HEK293 (cell line): ENCODE measurements around the gene NAV2.

Experiments
- CTCF ChIA-PET: fragments of 350-600 bp; formaldehyde crosslinking; extraction: SDS; loops from one replicate; lab custom pipeline; 2021; ENCODE audit warnings: antibody characterized with exemption; lab: Yijun Ruan, JAX
- POLR2A ChIA-PET: fragments of 300-600 bp; formaldehyde crosslinking; extraction: SDS; loops from one replicate; lab custom pipeline; 2020; ENCODE audit warnings: antibody characterized with exemption, inconsistent platforms; lab: Yijun Ruan, JAX
- H3K27ac ChIP-seq: fragments of 200-500 bp; sonication (Bioruptor generic); 2 replicates; pipeline ENCODE4 v1.5.1; 2014; ENCODE audit warnings: low read depth, low read length, control low read depth, inconsistent platforms; ENCODE audit errors: extremely low read depth
- H3K36me3 ChIP-seq, 2 experiments: fragments of 200-500 bp in 1 of 2; sonication (Bioruptor generic) in 1 of 2; 1 replicate in 1 of 2; 2 replicates in 1 of 2; pipeline ENCODE4 v1.5.1; 2014 to 2017; ENCODE audit warnings: inconsistent platforms in 2 of 2, low read length in 2 of 2; ENCODE audit not compliant: control insufficient read depth in 2 of 2, insufficient read depth in 1 of 2
- H3K4me1 ChIP-seq: fragments of 200-500 bp; sonication (Bioruptor generic); 2 replicates; pipeline ENCODE4 v1.5.1; 2014; ENCODE audit warnings: mild to moderate bottlenecking, low read length, inconsistent platforms; ENCODE audit not compliant: control insufficient read depth, insufficient read depth
- H3K4me3 ChIP-seq: 2 replicates; pipeline ENCODE4 v1.5.1; 2011; ENCODE audit warnings: low read depth, mild to moderate bottlenecking, control low read depth, low read length, moderate library complexity
- H3K9me3 ChIP-seq: fragments of 200-500 bp; sonication (Bioruptor generic); 2 replicates; pipeline ENCODE4 v1.5.1; 2014; ENCODE audit warnings: low read depth, low read length, inconsistent platforms; ENCODE audit not compliant: control insufficient read depth, insufficient read depth
- ATF2 ChIP-seq: fragments of 450-650 bp; formaldehyde crosslinking; IDR thresholded peaks from 2 replicates; pipeline ENCODE4 v1.5.1; 2016; ENCODE audit warnings: missing biosample characterization, missing genetic modification characterization, low read depth
- HOXA7 ChIP-seq: sonication (generic); formaldehyde crosslinking; IDR thresholded peaks from 2 replicates; pipeline ENCODE4 v1.8.1; 2022; ENCODE audit warnings: missing genetic modification reagents, borderline replicate concordance
- INSM2 ChIP-seq: fragments of 450-650 bp; formaldehyde crosslinking; IDR thresholded peaks from 2 replicates; pipeline ENCODE4 v1.5.1; 2016; ENCODE audit warnings: missing biosample characterization, missing genetic modification characterization
- KLF16 ChIP-seq: fragments of 450-650 bp; formaldehyde crosslinking; IDR thresholded peaks from 2 replicates; pipeline ENCODE4 v1.5.1; 2017; ENCODE audit warnings: missing biosample characterization, missing genetic modification characterization
- KLF8 ChIP-seq: fragments of 450-650 bp; formaldehyde crosslinking; IDR thresholded peaks from 2 replicates; pipeline ENCODE4 v1.5.1; 2016; ENCODE audit warnings: missing biosample characterization, missing genetic modification characterization
- OVOL3 ChIP-seq: fragments of 450-650 bp; formaldehyde crosslinking; IDR thresholded peaks from 2 replicates; pipeline ENCODE4 v1.5.1; 2016; ENCODE audit warnings: missing biosample characterization, missing genetic modification characterization
- PBX3 ChIP-seq: sonication (generic); formaldehyde crosslinking; IDR thresholded peaks from 2 replicates; pipeline ENCODE4 v1.8.1; 2022; ENCODE audit warnings: mild to moderate bottlenecking, moderate library complexity, missing genetic modification reagents
- SCRT1 ChIP-seq: fragments of 450-650 bp; formaldehyde crosslinking; IDR thresholded peaks from 2 replicates; pipeline ENCODE4 v1.5.1; 2016; ENCODE audit warnings: missing biosample characterization, missing genetic modification characterization, borderline replicate concordance
- ZBTB20 ChIP-seq: fragments of 450-650 bp; formaldehyde crosslinking; IDR thresholded peaks from 2 replicates; pipeline ENCODE4 v1.5.1; 2016; ENCODE audit warnings: missing biosample characterization, missing genetic modification characterization
- ZBTB49 ChIP-seq: fragments of 450-650 bp; formaldehyde crosslinking; IDR thresholded peaks from 2 replicates; pipeline ENCODE4 v1.5.1; 2016; ENCODE audit warnings: missing biosample characterization, missing genetic modification characterization, low read depth
- ZNF112 ChIP-seq: fragments of 450-650 bp; formaldehyde crosslinking; IDR thresholded peaks from 2 replicates; pipeline ENCODE4 v1.5.0; 2017; ENCODE audit warnings: missing biosample characterization, missing genetic modification characterization
- ZNF16 ChIP-seq: fragments of 450-650 bp; formaldehyde crosslinking; IDR thresholded peaks from 2 replicates; pipeline ENCODE4 v1.5.1; 2016; ENCODE audit warnings: low read depth, missing biosample characterization, missing genetic modification characterization
- ZNF211 ChIP-seq: fragments of 450-650 bp; formaldehyde crosslinking; IDR thresholded peaks from 2 replicates; pipeline ENCODE4 v1.5.1; 2016; ENCODE audit warnings: low read depth, missing biosample characterization, missing genetic modification characterization
- ZNF223 ChIP-seq: fragments of 450-650 bp; formaldehyde crosslinking; IDR thresholded peaks from 2 replicates; pipeline ENCODE4 v1.5.1; 2016; ENCODE audit warnings: missing biosample characterization, missing genetic modification characterization
- ZNF266 ChIP-seq: fragments of 450-650 bp; formaldehyde crosslinking; IDR thresholded peaks from 2 replicates; pipeline ENCODE4 v1.5.1; 2016; ENCODE audit warnings: missing biosample characterization, missing genetic modification characterization, low read depth
- ZNF274 ChIP-seq, 2 experiments: fragments of 200-500 bp in 1 of 2; fragments of 450-650 bp in 1 of 2; sonication (Bioruptor generic) in 1 of 2; formaldehyde crosslinking in 1 of 2; IDR thresholded peaks; 2 replicates each; pipeline versions ENCODE4 v1.5.1 to v1.6.1; 2014 to 2016; ENCODE audit warnings: borderline replicate concordance in 1 of 2, inconsistent platforms in 1 of 2, low read length in 1 of 2, missing biosample characterization in 1 of 2, missing genetic modification characterization in 1 of 2
- ZNF311 ChIP-seq: fragments of 450-650 bp; formaldehyde crosslinking; IDR thresholded peaks from 2 replicates; pipeline ENCODE4 v1.5.1; 2017; ENCODE audit warnings: missing biosample characterization, missing genetic modification characterization, borderline replicate concordance
- ZNF37A ChIP-seq: fragments of 450-650 bp; IDR thresholded peaks from 2 replicates; pipeline ENCODE4 v1.5.1; 2018; ENCODE audit warnings: missing biosample characterization, missing genetic modification characterization
- ZNF449 ChIP-seq: fragments of 450-650 bp; formaldehyde crosslinking; IDR thresholded peaks from 2 replicates; pipeline ENCODE4 v1.5.1; 2017; ENCODE audit warnings: missing biosample characterization, mild to moderate bottlenecking, missing genetic modification characterization, moderate library complexity
- ZNF48 ChIP-seq: fragments of 450-650 bp; formaldehyde crosslinking; IDR thresholded peaks from 2 replicates; pipeline ENCODE4 v1.5.1; 2016; ENCODE audit warnings: missing biosample characterization, missing genetic modification characterization
- ZNF544 ChIP-seq: fragments of 450-650 bp; formaldehyde crosslinking; IDR thresholded peaks from 2 replicates; pipeline ENCODE4 v1.5.0; 2017; ENCODE audit warnings: missing biosample characterization, missing genetic modification characterization
- ZNF555 ChIP-seq: fragments of 450-650 bp; formaldehyde crosslinking; conservative IDR thresholded peaks from 2 replicates; pipeline ENCODE4 v1.5.1; 2017; ENCODE audit warnings: missing biosample characterization, mild to moderate bottlenecking, missing genetic modification characterization, inconsistent platforms
- ZNF660 ChIP-seq: fragments of 450-650 bp; IDR thresholded peaks from 2 replicates; pipeline ENCODE4 v1.5.1; 2018; ENCODE audit warnings: missing biosample characterization, mild to moderate bottlenecking, missing genetic modification characterization
- ZNF785 ChIP-seq: fragments of 450-650 bp; formaldehyde crosslinking; IDR thresholded peaks from 2 replicates; pipeline ENCODE4 v1.5.1; 2016; ENCODE audit warnings: missing biosample characterization, missing genetic modification characterization
- ZNF843 ChIP-seq: fragments of 450-650 bp; formaldehyde crosslinking; IDR thresholded peaks from 2 replicates; pipeline ENCODE4 v1.5.1; 2016; ENCODE audit warnings: missing biosample characterization, missing genetic modification characterization
- ZSCAN16 ChIP-seq: fragments of 450-650 bp; formaldehyde crosslinking; IDR thresholded peaks from 2 replicates; pipeline ENCODE4 v1.5.1; 2016; ENCODE audit warnings: missing biosample characterization, missing genetic modification characterization
- ZSCAN23 ChIP-seq: fragments of 450-650 bp; formaldehyde crosslinking; IDR thresholded peaks from 2 replicates; pipeline ENCODE4 v1.5.1; 2016; ENCODE audit warnings: missing biosample characterization, missing genetic modification characterization

Gene NAV2

GRCh38 chr11:19852288-19852687 is 139.7 kb downstream of the NAV2 start:
- Histone ChIP-seq H3K9me3 (no peaks in the 10 kb centered on the region), H3K27ac (no peak overlapping the region), H3K36me3 (no peaks in the 10 kb centered on the region), H3K4me1 (no peaks in the 10 kb centered on the region), H3K4me3 (no peak overlapping the region)
- CTCF ChIA-PET: interaction anchor here (0.7 kb wide), 1 partner anchor 51 kb away, joined by 3 read pairs; no protein-coding TSS in a partner anchor
- TF ChIP-seq ZNF544 (no peak), ZBTB20 (no peak), ZNF112 (tag by site-specific recombination) (no peak), INSM2 (no peak), KLF16 (no peak), KLF8 (tag by site-specific recombination) (no peak), SCRT1 (tag by site-specific recombination) (no peak), ZSCAN23 (no peak), ZSCAN16 (tag by site-specific recombination) (no peak), ATF2 (tag by site-specific recombination) (no peak), ZNF449 (tag by site-specific recombination) (no peak), ZNF555 (tag by site-specific recombination) (no peak), HOXA7 (no peak)
- POLR2A ChIA-PET: no interaction called here

GRCh38 chr11:19853016-19853415 is 140.4 kb downstream of the NAV2 start:
- TF ChIP-seq ZNF211 (tag by site-specific recombination) (no peak), ZNF274 (IDR thresholded peaks at IDR 0.05; ENCODE audit: low read length) (no peak), ZNF274 (tag by site-specific recombination; IDR thresholded peaks at IDR 0.05; ENCODE audit: borderline replicate concordance) (no peak), ZNF266 (no peak)
- ChIA-PET CTCF (no interaction called here), POLR2A (no interaction called here)
- Histone ChIP-seq H3K27ac (no peak overlapping the region), H3K36me3 (no peaks in the 10 kb centered on the region), H3K4me3 (no peak overlapping the region), H3K9me3 (no peaks in the 10 kb centered on the region), H3K4me1 (no peaks in the 10 kb centered on the region)

- Histone ChIP-seq H3K27ac (no peak overlapping the region), H3K9me3 (no peaks in the 10 kb centered on the region), H3K4me3 (no peak overlapping the region), H3K36me3 (no peaks in the 10 kb centered on the region), H3K4me1 (no peaks in the 10 kb centered on the region)
- POLR2A ChIA-PET: no interaction called here
- CTCF ChIA-PET: interaction anchor here (0.6 kb wide), 1 partner anchor 24 kb away, joined by 3 read pairs; no protein-coding TSS in a partner anchor
- TF ChIP-seq ZNF223 (tag by site-specific recombination) (no peak), ZNF37A (tag by site-specific recombination) (no peak), ZNF843 (tag by site-specific recombination) (no peak), PBX3 (CRISPR knock-in tag) (no peak), ZNF660 (no peak), ZNF48 (tag by site-specific recombination) (no peak), ZNF311 (tag by site-specific recombination) (no peak), OVOL3 (tag by site-specific recombination) (no peak), ZNF16 (tag by site-specific recombination) (no peak), ZNF785 (no peak), ZBTB49 (no peak)
These were observed 141.3 kb downstream of the NAV2 start for GRCh38 chr11:19853920-19854319.
